HL-60 (cell line): Measurements from ENCODE around the gene DOCK7.

Experiments
- GABPA ChIP-seq: IDR thresholded peaks from 2 replicates; pipeline ENCODE4 v1.6.1; 2012; ENCODE audit warnings: low read depth
- POLR2AphosphoS5 ChIP-seq: IDR thresholded peaks from 2 replicates; pipeline ENCODE4 v1.6.1; 2012; ENCODE audit warnings: low read depth
- SPI1 ChIP-seq: IDR thresholded peaks from 2 replicates; pipeline ENCODE4 v1.6.1; 2012; ENCODE audit warnings: low read depth, mild to moderate bottlenecking, borderline replicate concordance
- TF ChIP-seq, protein P1 (sequence below): IDR thresholded peaks from 2 replicates; pipeline ENCODE4 v1.6.1; 2012; ENCODE audit warnings: low read depth; ENCODE audit not compliant: insufficient replicate concordance
- TF ChIP-seq, protein P2 (sequence below): IDR thresholded peaks from one replicate; pipeline ENCODE4 v1.5.1; 2011; ENCODE audit warnings: low read length, control low read depth, inconsistent platforms; ENCODE audit not compliant: insufficient read depth

DNA sequence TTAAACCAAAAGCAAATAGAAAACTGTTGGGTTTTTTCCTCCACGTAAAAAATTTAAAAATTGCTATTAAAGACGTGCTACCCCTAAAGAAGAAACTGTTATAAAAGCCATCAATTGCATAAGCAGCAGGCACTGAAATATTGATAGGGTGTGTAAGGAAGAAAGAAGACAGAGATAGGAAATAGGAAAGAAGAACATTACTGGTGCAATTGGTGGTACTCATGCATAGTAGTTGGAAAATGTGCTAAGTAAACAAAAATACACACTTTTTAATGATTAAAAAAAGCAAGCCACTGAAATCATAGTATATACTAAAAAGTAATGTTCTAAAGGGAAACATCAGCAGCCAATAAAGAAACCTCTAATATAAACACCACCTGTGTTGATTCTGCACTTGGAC is 143.6 kb downstream of the DOCK7 start:
- TF ChIP-seq, protein P1, sequence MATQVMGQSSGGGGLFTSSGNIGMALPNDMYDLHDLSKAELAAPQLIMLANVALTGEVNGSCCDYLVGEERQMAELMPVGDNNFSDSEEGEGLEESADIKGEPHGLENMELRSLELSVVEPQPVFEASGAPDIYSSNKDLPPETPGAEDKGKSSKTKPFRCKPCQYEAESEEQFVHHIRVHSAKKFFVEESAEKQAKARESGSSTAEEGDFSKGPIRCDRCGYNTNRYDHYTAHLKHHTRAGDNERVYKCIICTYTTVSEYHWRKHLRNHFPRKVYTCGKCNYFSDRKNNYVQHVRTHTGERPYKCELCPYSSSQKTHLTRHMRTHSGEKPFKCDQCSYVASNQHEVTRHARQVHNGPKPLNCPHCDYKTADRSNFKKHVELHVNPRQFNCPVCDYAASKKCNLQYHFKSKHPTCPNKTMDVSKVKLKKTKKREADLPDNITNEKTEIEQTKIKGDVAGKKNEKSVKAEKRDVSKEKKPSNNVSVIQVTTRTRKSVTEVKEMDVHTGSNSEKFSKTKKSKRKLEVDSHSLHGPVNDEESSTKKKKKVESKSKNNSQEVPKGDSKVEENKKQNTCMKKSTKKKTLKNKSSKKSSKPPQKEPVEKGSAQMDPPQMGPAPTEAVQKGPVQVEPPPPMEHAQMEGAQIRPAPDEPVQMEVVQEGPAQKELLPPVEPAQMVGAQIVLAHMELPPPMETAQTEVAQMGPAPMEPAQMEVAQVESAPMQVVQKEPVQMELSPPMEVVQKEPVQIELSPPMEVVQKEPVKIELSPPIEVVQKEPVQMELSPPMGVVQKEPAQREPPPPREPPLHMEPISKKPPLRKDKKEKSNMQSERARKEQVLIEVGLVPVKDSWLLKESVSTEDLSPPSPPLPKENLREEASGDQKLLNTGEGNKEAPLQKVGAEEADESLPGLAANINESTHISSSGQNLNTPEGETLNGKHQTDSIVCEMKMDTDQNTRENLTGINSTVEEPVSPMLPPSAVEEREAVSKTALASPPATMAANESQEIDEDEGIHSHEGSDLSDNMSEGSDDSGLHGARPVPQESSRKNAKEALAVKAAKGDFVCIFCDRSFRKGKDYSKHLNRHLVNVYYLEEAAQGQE, result no peak
- TF ChIP-seq, protein P2, sequence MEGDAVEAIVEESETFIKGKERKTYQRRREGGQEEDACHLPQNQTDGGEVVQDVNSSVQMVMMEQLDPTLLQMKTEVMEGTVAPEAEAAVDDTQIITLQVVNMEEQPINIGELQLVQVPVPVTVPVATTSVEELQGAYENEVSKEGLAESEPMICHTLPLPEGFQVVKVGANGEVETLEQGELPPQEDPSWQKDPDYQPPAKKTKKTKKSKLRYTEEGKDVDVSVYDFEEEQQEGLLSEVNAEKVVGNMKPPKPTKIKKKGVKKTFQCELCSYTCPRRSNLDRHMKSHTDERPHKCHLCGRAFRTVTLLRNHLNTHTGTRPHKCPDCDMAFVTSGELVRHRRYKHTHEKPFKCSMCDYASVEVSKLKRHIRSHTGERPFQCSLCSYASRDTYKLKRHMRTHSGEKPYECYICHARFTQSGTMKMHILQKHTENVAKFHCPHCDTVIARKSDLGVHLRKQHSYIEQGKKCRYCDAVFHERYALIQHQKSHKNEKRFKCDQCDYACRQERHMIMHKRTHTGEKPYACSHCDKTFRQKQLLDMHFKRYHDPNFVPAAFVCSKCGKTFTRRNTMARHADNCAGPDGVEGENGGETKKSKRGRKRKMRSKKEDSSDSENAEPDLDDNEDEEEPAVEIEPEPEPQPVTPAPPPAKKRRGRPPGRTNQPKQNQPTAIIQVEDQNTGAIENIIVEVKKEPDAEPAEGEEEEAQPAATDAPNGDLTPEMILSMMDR, result no peak
- TF ChIP-seq POLR2AphosphoS5 (no peak), GABPA (no peak), SPI1 (no peak)
